ENCODE data around the gene RAD51B.

- TF ChIP-seq POLR2A (IDR thresholded peaks at IDR 0.05; ENCODE audit: low read depth, low read length) (no peak), PAX5 (IDR thresholded peaks at IDR 0.05; ENCODE audit: insufficient read depth, low read length, severe bottlenecking) (no peak)
Measured at GRCh38 chr14:68658943-68659931, 839.7 kb downstream of the RAD51B start.

Measured in GM12891 (cell line).